Activated CD8-positive, alpha-beta T cell treated with anti-CD3 and anti-CD28 coated beads for 36 hours (primary cell): ENCODE measurements around the gene RDH11. TPM values are rescaled to one million over a fixed set of nuclear protein-coding genes. Genes with fewer than 3 reads are reported as not detected.

Source experiments
- ATAC-seq: fragments of 200-7000 bp; cut with Tn5 transposase; one replicate; pipeline ENCODE4 v1.10.0; 2021; ENCODE audit warnings: mild to moderate bottlenecking, moderate library complexity
- CTCF ChIA-PET: fragments of 350-600 bp; sonication (Branson Sonifier 250); formaldehyde crosslinking; loops from one replicate; lab custom pipeline; 2021; ENCODE audit warnings: antibody characterized with exemption; lab: Charles Lee
- POLR2A ChIA-PET: fragments of 350-600 bp; sonication (Branson Sonifier 250); formaldehyde crosslinking; loops from one replicate; lab custom pipeline; 2021; ENCODE audit warnings: antibody characterized with exemption; lab: Charles Lee
- DNase-seq: peaks from one replicate; pipeline ENCODE4 v3.0.0-alpha.2; 2020
- H3K27ac Mint-ChIP-seq: one replicate; pipeline ENCODE4 v1.8.0; 2021; ENCODE audit warnings: mild to moderate bottlenecking, mixed read lengths
- H3K27me3 Mint-ChIP-seq: one replicate; pipeline ENCODE4 v1.8.0; 2021; ENCODE audit warnings: mixed read lengths
- H3K36me3 Mint-ChIP-seq: one replicate; pipeline ENCODE4 v1.8.0; 2021; ENCODE audit warnings: low read depth, mixed read lengths
- H3K4me1 Mint-ChIP-seq: one replicate; pipeline ENCODE4 v1.8.0; 2021; ENCODE audit warnings: low read depth, mixed read lengths
- H3K4me3 Mint-ChIP-seq: one replicate; pipeline ENCODE4 v1.8.0; 2021; ENCODE audit warnings: mild to moderate bottlenecking, moderate library complexity, mixed read lengths
- H3K9me3 Mint-ChIP-seq: one replicate; pipeline ENCODE4 v1.8.0; 2021; ENCODE audit warnings: mixed read lengths
- CTCF ChIP-seq: fragments of 200-600 bp; IDR thresholded peaks from one replicate; pipeline ENCODE4 v1.8.0; 2022; ENCODE audit warnings: antibody characterized with exemption, mild to moderate bottlenecking
- intact Hi-C: fragments of 100-400 bp; cut with micrococcal nuclease; formaldehyde crosslinking; loops from one replicate; pipeline ENCODE4 v1.10.0; 2022
- total RNA-seq, 2 experiments: library from RNA; stranded (reverse); gene quantifications; one replicate each; pipeline ENCODE4 v1.2.3, GENCODE V29; 2021

Gene RDH11
- total RNA-seq, 2 experiments from 2014 or later, result 78.9 to 83.2 TPM

DNA sequence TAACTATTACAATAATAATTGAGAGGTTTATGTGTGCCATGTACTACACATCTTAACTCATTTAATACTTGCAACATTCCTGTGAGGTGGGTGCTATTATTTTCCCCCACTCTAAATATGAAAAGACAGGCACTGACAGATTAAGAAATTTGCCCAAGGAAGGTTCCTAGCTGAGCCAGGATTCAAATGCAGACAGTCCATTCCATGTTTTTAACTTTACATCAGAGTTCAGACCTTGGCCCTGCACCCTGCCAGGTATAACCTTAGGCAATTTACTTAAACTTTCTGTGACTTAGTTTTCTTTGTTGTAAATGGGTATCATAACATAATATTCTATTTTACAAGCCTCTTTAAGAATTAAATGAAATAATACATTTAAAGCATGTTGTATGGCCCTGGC, 32.7 kb upstream of the RDH11 start:
- ChIA-PET POLR2A (interaction anchor here (2.1 kb wide), 1 partner anchor 33 kb away, joined by 6 read pairs; the partner anchor contains the start of gene RDH11), CTCF (no interaction called here)
- intact Hi-C loops, result no loop called here
- Mint-ChIP-seq H3K27ac (no peak overlapping the region), H3K4me1 (no peaks in the 10 kb centered on the region), H3K36me3 (no peaks in the 10 kb centered on the region), H3K9me3 (no peaks in the 10 kb centered on the region), H3K27me3 (peaks cover 11% of the 10 kb centered on the region), H3K4me3 (no peak overlapping the region)
- DNase-seq, result no peak
- TF ChIP-seq CTCF, result no peak
- ATAC-seq, result no peak

DNA sequence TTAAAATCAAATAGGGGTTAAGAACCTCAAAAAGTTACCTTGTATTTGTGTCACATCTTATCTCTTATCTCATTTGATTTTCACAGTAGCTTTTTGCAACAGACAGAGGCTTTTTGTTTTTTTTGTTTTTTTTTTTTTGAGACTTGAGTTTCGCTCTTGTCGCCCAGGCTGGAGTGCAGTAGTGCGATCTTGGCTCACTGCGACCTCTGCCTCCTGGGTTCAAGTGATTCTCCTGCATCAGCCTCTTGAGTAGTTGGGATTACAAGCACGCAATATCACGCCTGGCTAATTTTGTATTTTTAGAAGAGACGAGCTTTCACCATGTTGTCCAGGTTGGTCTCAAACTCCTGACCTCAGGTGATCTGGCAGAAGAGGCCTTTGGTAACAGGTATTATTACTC, 31.8 kb upstream of the RDH11 start:
- no peak for ATAC-seq
- TF ChIP-seq CTCF, result no peak
- Mint-ChIP-seq H3K27ac (no peak overlapping the region), H3K9me3 (no peaks in the 10 kb centered on the region), H3K4me1 (no peaks in the 10 kb centered on the region), H3K36me3 (no peaks in the 10 kb centered on the region), H3K4me3 (no peak overlapping the region), H3K27me3 (peaks cover 16% of the 10 kb centered on the region)
- DNase-seq, result no peak
- POLR2A ChIA-PET, result interaction anchor here (2.1 kb wide), 1 partner anchor 32 kb away, joined by 6 read pairs; the partner anchor contains the start of gene RDH11
- intact Hi-C loops, result no loop called here
- CTCF ChIA-PET, result interaction anchor here (1.3 kb wide), 1 partner anchor 23 kb away, joined by 5 read pairs; no protein-coding TSS in a partner anchor

GRCh38 chr14:67725171-67725570, 29.6 kb upstream of the RDH11 start:
- Mint-ChIP-seq H3K36me3 (no peaks in the 10 kb centered on the region), H3K4me1 (no peaks in the 10 kb centered on the region), H3K9me3 (no peaks in the 10 kb centered on the region), H3K27me3 (peaks cover 29% of the 10 kb centered on the region), H3K4me3 (no peak overlapping the region), H3K27ac (no peak overlapping the region)
- intact Hi-C loops, result no loop called here
- TF ChIP-seq CTCF, result no peak
- DNase-seq (no peak), ATAC-seq (no peak)
- ChIA-PET POLR2A (no interaction called here), CTCF (no interaction called here)

GRCh38 chr14:67722293-67722692, 26.7 kb upstream of the RDH11 start:
- Mint-ChIP-seq H3K27me3 (peaks cover 35% of the 10 kb centered on the region), H3K4me3 (no peak overlapping the region), H3K36me3 (no peaks in the 10 kb centered on the region), H3K4me1 (no peaks in the 10 kb centered on the region), H3K9me3 (no peaks in the 10 kb centered on the region), H3K27ac (no peak overlapping the region)
- POLR2A ChIA-PET, result no interaction called here
- DNase-seq, result no peak
- no peak for TF ChIP-seq CTCF
- CTCF ChIA-PET, result interaction anchor here (1.1 to 1.6 kb wide), 2 partner anchors 18 to 123 kb away, joined by 3 to 7 read pairs; no protein-coding TSS in a partner anchor
- intact Hi-C loops, result no loop called here
- ATAC-seq, result no peak

GRCh38 chr14:67721875-67722274, 26.3 kb upstream of the RDH11 start:
- DNase-seq, result no peak
- H3K36me3 Mint-ChIP-seq, result no peaks in the 10 kb centered on the region

More at GRCh38 chr14:67721875-67722274, 26.3 kb upstream of the RDH11 start:
- intact Hi-C loops, result no loop called here
- Mint-ChIP-seq H3K4me1 (no peaks in the 10 kb centered on the region), H3K27ac (no peak overlapping the region), H3K27me3 (peaks cover 35% of the 10 kb centered on the region), H3K4me3 (no peak overlapping the region), H3K9me3 (no peaks in the 10 kb centered on the region)
- TF ChIP-seq CTCF, result no peak
- ATAC-seq, result no peak
- POLR2A ChIA-PET, result interaction anchor here (0.7 kb wide), 1 partner anchor 83 kb away, joined by 3 read pairs; no protein-coding TSS in a partner anchor
- CTCF ChIA-PET, result interaction anchor here (1.1 to 1.6 kb wide), 2 partner anchors 17 to 123 kb away, joined by 3 to 7 read pairs; no protein-coding TSS in a partner anchor
